Activated naive CD4-positive, alpha-beta T cell treated with anti-CD3 and anti-CD28 coated beads, Interleukin-2, amount 50 U/mL, for 24 hours (primary cell): ENCODE measurements around the gene ATP7A.
A peak's percentile ranks its signal among the peaks of the same experiment; 100 is the strongest.
"Not testable (repeated sequence)": the region's sequence is repeated elsewhere in the genome, so short reads cannot be mapped to it uniquely, and the experiment has no call there.

Experiments
- H3K27ac Mint-ChIP-seq: one replicate; pipeline ENCODE4 v1.8.0; 2021; ENCODE audit warnings: mild to moderate bottlenecking, mixed read lengths
- H3K27me3 Mint-ChIP-seq: one replicate; pipeline ENCODE4 v1.8.0; 2021; ENCODE audit warnings: mixed read lengths
- H3K36me3 Mint-ChIP-seq: one replicate; pipeline ENCODE4 v1.8.0; 2021; ENCODE audit warnings: mixed read lengths
- H3K4me1 Mint-ChIP-seq: one replicate; pipeline ENCODE4 v1.8.0; 2021; ENCODE audit warnings: mixed read lengths
- H3K4me3 Mint-ChIP-seq: one replicate; pipeline ENCODE4 v1.8.0; 2021; ENCODE audit warnings: mild to moderate bottlenecking, mixed read lengths
- H3K9me3 Mint-ChIP-seq: one replicate; pipeline ENCODE4 v1.8.0; 2021; ENCODE audit warnings: mixed read lengths

Gene ATP7A

DNA sequence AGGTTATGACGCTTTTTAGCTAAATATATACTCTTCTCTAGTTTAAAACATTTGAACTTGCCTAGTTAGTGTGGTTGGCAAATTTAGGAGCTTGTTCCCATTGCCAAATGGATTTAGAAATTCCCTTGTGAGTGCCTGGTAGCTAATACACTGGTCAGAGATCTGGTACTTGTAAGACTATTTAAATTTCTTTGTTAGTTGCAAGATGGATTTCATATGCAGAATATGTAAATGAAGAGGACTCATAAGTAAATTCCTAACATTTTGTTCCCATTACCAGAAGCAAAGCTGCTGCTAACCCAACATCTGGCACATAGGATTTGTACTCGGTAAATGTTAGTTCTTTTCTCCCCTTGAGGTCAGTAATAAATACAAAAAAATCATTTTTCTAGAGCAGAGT is 137.6 kb downstream of the ATP7A start:
- no peak overlapping the region for H3K4me3 Mint-ChIP-seq
- H3K4me1 Mint-ChIP-seq, result no peaks in the 10 kb centered on the region
- peaks cover 7% of the 10 kb centered on the region for H3K36me3 Mint-ChIP-seq
- no peaks in the 10 kb centered on the region for H3K9me3 Mint-ChIP-seq
- H3K27ac Mint-ChIP-seq, result no peak overlapping the region
- H3K27me3 Mint-ChIP-seq, result no peaks in the 10 kb centered on the region

DNA sequence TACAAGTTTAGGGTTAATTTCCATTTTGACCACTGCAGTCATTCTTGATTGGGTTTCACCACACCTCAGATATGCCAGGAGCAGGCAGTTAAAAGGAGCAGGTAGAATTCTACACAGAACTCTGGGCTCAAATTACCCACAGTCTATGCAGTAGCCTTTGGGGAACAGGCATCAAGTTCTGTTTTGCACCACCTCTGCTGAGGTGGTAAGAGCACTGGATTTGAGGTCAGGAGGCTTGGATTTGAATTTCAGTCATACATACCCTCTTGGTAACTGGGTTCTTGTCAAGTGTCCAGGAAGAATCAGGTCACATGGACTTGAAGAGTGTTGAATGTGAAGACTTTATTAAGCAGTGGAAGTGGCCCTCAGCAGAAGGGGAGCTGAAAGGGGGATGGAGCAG is 153.2 kb downstream of the ATP7A start:
- H3K4me1 Mint-ChIP-seq, result peaks cover 7% of the 10 kb centered on the region
- no peaks in the 10 kb centered on the region for H3K9me3 Mint-ChIP-seq
- H3K4me3 Mint-ChIP-seq, result no peak overlapping the region
- no peaks in the 10 kb centered on the region for H3K36me3 Mint-ChIP-seq
- H3K27me3 Mint-ChIP-seq, result no peaks in the 10 kb centered on the region
- H3K27ac Mint-ChIP-seq, result no peak overlapping the region

DNA sequence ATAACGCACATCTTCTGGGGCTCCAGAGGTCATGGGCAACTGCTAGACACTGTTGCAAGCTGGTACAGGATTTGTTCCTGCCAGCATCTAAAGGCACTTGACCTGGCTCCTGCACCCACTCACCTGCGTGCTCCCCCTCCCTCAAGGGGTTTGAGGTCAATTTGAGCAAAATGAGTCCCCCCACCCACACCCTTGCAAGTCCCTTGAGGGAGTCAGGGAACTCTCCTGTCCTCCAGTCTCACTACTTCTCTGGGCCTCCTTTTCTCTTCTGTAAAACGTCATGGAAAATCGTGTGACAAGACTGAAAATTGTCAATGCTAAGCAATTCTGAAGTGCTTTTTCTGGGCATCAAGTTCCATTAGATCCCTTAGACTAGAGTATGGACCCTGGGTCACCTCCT is 153.7 kb downstream of the ATP7A start:
- H3K4me3 Mint-ChIP-seq, result no peak overlapping the region
- peak overlapping the region; percentile 51 for H3K27ac Mint-ChIP-seq
- no peaks in the 10 kb centered on the region for H3K9me3 Mint-ChIP-seq

DNA sequence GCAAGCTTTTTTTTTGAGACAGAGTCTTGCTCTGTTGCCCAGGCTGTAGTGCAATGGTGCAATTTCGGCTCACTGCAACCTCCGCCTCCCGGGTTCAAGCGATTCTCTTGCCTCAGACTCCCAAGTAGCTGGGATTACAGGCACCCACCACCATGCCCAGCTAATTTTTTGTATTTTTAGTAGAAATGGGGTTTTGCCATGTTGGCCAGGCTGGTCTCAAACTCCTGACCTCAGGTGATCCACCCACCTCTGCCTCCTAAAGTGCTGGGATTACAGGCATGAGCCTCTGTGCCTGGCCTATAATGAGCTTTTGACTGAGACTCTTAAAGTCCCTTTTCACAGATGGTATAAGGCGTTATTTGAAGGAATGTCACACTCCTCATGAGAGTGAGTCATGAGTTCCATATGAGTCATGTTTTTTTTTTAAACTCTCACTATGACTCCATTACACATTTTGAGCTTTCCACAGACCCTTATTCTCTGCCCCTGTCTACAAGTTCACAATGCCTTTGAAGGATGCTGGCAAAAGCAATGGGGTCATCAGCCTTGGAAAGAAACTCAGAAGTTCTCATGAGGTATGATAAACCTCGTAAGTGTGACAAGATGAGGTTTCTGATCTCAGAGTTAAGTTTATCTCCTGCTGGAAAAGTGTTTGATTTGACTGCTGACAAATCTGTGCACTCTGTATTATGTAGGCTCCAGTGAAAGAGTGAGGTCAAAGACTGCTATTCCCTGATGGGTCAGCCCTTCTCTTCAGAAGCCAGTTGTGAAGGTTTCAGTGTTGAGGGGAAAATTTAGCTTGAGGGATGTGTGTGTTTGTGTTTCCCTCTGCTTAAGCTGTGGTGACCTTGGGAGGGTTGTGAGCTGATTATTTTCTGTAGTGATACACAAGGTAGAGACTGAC is 154.5 kb downstream of the ATP7A start:
- not testable (repeated sequence) for H3K4me1 Mint-ChIP-seq, H3K9me3 Mint-ChIP-seq, H3K36me3 Mint-ChIP-seq, H3K27me3 Mint-ChIP-seq, H3K4me3 Mint-ChIP-seq
- H3K27ac Mint-ChIP-seq, result peak overlapping the region; percentile 89

More for the DNA sequence above, 153.7 kb downstream of the ATP7A start:
- no peaks in the 10 kb centered on the region for H3K36me3 Mint-ChIP-seq
- H3K27me3 Mint-ChIP-seq, result no peaks in the 10 kb centered on the region
- H3K4me1 Mint-ChIP-seq, result peaks cover 7% of the 10 kb centered on the region

- no peak overlapping the region for H3K27ac Mint-ChIP-seq
- H3K4me3 Mint-ChIP-seq, result no peak overlapping the region
- no peaks in the 10 kb centered on the region for H3K36me3 Mint-ChIP-seq
- no peaks in the 10 kb centered on the region for H3K9me3 Mint-ChIP-seq
- peaks cover 7% of the 10 kb centered on the region for H3K4me1 Mint-ChIP-seq
- H3K27me3 Mint-ChIP-seq, result no peaks in the 10 kb centered on the region
Observed at GRCh38 chrX:78066110-78066509, 155.6 kb downstream of the ATP7A start.

DNA sequence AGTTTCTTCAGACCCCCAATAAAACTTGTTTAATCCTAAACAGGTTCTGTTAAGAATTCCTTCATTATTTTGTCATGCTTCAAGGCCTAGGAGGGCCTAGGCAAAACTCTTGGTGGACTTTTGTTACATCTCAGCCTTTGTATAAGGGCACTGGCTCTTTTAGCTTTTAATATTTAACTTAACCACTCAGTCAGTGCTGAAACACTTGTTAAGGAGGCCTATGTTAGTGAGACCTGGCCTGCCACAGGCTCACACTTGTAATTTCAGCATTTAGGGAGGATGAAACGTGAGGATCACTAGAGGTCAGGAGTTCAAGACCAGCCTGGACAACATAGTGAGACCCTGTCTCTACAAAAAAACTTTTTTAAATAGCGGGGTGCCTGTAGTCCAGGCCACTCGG is 160.8 kb downstream of the ATP7A start:
- Mint-ChIP-seq H3K9me3 (peaks cover 3% of the 10 kb centered on the region), H3K4me1 (peaks cover 20% of the 10 kb centered on the region), H3K36me3 (peaks cover 2% of the 10 kb centered on the region), H3K27me3 (no peaks in the 10 kb centered on the region), H3K4me3 (no peak overlapping the region), H3K27ac (no peak overlapping the region)

DNA sequence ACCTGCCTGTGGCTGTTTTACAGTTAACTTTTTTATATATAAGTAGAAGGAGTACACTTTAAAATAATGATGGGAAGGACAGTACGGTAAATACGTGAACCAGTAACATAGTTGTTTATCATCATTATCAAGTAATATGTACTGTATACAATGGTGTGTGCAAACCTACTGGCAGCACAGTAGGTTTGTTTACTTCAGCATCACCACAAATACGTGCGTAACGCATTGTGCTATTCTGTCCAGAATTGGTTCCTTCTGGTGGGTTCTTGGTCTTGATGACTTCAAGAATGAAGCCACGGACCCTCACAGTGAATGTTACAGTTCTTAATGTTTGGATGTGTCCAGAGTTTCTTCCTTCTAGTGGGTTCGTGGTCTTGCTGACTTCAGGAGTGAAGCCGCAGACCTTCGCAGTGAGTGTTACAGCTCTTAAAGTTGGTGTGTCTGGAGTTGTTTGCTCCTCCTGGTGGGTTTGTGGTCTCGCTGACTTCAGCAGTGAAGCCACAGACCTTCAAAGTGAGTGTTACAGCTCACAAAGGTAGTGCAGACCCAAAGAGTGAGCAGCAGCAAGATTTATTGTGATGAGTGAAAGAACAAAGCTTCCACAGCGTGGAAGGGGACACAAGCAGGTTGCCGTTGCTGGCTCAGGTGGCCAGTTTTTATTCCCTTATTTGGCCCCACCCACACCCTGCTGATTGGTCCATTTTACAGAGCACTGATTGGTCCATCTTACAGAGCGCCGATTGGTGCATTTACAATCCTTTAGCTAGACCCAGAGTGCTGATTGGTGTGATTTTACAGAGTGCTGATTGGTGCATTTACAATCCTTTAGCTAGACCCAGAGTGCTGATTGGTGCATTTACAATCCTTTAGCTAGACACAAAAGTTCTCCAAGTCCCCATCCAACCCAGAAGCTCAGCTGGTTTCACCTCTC is 162.9 kb downstream of the ATP7A start:
- not testable (repeated sequence) for H3K9me3 Mint-ChIP-seq, H3K27me3 Mint-ChIP-seq, H3K36me3 Mint-ChIP-seq
- peaks cover 20% of the 10 kb centered on the region for H3K4me1 Mint-ChIP-seq
- H3K27ac Mint-ChIP-seq, result peak overlapping the region; percentile 74
- H3K4me3 Mint-ChIP-seq, result peak overlapping the region; percentile 44

DNA sequence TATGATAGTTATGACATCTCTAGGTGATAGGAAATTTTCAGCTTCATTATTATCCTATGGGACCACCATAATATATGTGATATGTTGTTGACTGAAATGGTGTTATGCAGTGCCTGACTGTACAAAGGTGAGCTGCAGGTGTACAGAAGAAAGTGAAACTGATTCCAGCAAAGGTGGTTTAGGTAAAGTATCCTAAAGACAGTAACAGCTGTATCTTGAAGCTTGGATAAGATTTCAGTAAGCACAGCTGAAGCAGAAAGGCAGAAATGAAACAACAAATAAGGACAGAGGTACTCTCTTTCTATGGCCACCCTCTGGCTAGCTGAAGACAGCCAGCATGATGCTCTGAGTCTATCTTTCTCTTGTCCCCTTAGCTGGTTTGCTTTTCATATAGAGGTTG is 163.6 kb downstream of the ATP7A start:
- Mint-ChIP-seq H3K4me1 (peaks cover 20% of the 10 kb centered on the region), H3K27me3 (no peaks in the 10 kb centered on the region), H3K4me3 (no peak overlapping the region), H3K9me3 (peaks cover 3% of the 10 kb centered on the region), H3K27ac (no peak overlapping the region), H3K36me3 (peaks cover 2% of the 10 kb centered on the region)

DNA sequence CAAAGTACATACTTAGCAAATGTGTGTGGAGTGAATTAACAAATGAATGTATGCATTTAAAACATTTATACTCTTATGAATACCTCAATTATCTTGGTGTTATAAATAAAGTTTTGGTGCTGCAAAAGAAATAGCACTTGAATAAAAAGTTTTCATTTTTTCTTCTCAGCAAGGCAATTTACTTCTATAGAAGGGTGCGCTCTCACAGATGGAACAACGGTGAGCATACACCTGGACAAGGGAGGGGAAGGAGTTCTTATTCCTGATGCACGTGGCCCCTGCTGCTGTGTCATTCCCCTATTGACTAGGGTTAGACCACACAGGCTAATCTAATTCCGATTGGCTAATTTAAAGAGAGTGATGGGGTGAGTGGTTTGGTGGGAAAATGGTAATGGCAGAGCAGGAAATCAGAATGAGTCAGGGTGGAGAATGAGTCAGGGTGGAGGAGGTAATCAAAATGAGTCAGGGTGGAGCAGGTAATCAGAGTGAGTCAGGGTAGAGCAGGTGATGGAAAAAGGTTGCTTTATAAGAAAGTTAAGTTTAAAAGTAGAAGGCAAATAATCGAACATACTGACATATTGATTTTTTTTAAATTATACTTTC is 165.4 kb downstream of the ATP7A start:
- H3K4me1 Mint-ChIP-seq, result peaks cover 20% of the 10 kb centered on the region
- H3K36me3 Mint-ChIP-seq, result peaks cover 2% of the 10 kb centered on the region
- peak overlapping the region; percentile 89 for H3K27ac Mint-ChIP-seq
- peaks cover 3% of the 10 kb centered on the region for H3K9me3 Mint-ChIP-seq
- no peak overlapping the region for H3K4me3 Mint-ChIP-seq
- H3K27me3 Mint-ChIP-seq, result no peaks in the 10 kb centered on the region

DNA sequence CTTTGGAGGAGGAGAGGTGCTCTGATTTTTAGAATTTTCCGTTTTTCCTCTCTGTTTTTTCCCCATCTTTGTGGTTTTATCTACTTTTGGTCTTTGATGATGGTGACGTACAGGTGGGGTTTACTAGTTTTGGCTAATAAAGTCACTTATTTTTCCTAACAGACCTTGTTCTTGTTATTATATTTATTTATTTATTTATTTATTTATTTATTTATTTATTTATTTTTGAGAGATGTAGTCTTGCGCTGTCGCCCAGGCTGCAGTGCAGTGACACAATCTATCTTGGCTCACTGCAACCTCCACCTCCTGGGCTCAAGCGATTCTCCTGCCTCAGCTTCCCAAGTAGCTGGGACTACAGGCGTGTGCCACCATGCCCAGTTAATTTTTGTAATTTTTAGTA is 170.9 kb downstream of the ATP7A start:
- H3K27ac Mint-ChIP-seq, H3K9me3 Mint-ChIP-seq, H3K27me3 Mint-ChIP-seq, H3K4me3 Mint-ChIP-seq, H3K36me3 Mint-ChIP-seq, H3K4me1 Mint-ChIP-seq: not testable (repeated sequence)

DNA sequence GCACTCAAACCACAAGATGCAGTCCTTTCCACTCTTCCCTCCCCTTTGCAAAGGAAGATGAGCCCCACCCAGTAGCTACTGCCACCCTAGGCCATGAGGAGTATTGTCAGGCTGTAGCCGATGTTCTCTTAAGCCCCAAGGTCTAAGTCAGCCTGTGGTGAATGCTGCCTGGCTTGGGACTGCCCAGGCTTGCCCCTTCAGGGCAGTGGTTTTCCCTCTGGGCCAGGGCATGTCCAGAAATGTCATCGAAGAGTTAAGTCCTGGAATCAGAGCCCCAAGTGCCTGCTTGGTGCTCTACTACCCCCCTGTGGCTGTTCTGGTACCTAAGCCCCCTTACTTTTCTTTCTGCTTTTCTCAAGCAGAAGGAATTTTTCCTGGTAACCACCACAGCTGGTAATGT is 181.8 kb downstream of the ATP7A start:
- H3K27me3 Mint-ChIP-seq, result no peaks in the 10 kb centered on the region
- H3K27ac Mint-ChIP-seq, result peak overlapping the region; percentile 17
- H3K4me3 Mint-ChIP-seq, result no peak overlapping the region
- H3K9me3 Mint-ChIP-seq, result no peaks in the 10 kb centered on the region
- H3K4me1 Mint-ChIP-seq, result no peaks in the 10 kb centered on the region
- no peaks in the 10 kb centered on the region for H3K36me3 Mint-ChIP-seq

DNA sequence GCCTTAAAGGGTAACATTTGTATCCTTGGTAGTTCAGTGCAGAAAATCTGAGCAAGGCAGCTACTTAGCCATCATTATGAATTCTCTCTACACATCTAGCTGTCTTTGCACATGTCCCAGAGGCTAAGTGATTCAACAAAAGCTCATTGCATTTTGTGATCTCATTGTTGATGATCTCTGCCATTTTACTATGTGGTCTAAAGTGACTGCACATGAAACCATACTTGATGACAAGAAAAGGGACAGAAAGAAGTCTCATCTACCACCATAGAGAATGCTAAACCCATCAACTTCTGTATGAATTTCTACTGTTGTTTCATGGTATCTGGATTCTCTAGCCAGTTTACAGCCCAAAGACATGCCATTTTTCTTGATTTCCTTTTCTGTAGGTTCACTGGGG is 187.6 kb downstream of the ATP7A start:
- no peak overlapping the region for H3K27ac Mint-ChIP-seq
- H3K27me3 Mint-ChIP-seq, result no peaks in the 10 kb centered on the region
- H3K9me3 Mint-ChIP-seq, result no peaks in the 10 kb centered on the region
- H3K4me1 Mint-ChIP-seq, result peaks cover 8% of the 10 kb centered on the region
- H3K36me3 Mint-ChIP-seq, result no peaks in the 10 kb centered on the region
- H3K4me3 Mint-ChIP-seq, result no peak overlapping the region
